Dedifferentiated amniotic fluid mesenchymal stem cell (primary cell): Measurements from ENCODE around the gene KCNG3.

ENCODE experiments used
- DNase-seq: peaks from one replicate; pipeline ENCODE4 v3.0.0-alpha.2; 2016; ENCODE audit errors: extremely low spot score

Gene KCNG3, protein sequence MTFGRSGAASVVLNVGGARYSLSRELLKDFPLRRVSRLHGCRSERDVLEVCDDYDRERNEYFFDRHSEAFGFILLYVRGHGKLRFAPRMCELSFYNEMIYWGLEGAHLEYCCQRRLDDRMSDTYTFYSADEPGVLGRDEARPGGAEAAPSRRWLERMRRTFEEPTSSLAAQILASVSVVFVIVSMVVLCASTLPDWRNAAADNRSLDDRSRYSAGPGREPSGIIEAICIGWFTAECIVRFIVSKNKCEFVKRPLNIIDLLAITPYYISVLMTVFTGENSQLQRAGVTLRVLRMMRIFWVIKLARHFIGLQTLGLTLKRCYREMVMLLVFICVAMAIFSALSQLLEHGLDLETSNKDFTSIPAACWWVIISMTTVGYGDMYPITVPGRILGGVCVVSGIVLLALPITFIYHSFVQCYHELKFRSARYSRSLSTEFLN

DNA sequence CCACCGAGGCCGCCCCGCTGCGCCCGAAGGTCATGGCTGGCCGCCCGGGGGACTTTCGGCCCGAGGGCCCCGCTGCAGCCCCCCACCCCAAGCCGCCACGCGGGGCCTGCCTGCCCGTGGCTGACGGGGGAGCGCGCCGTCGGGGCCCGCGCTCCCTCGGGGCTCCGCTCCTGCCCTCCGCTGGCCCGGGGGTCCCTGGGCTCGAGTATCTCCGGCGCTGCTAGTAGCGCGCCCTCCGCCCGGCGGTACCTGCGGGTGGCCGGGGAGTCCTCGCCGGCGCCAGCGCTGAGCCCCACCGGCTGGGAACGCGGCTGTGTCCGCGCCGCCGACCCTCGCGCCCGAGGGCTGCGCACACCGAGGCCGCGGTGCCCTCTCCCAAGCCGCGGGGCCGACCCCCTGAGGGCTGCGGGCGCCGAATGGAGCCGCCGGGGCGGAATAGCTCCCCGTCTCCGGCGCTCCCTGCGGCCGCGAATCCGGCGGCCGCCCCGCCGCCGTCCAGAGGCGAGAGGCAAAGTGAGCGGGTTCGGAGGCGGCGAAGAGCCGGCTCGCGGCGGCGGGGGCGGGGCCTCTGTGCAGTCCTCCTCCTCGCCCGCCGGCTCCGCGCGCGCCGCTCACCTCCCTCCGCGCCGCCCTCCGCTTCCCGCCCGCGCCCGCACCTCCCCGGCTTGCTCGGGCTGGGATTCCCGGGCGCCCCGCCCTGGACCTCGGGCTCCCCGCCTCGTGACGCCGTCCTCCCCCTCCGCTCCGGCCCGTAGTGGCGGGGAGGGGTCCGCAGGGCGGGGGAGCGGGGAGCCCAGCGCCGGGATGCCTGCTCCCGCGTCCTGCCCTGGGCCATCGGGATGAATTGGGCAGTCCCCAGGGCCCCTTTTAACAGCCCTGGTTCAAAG lies at the start of gene KCNG3:
Gene KCNG3, minus strand, starts transcription at position 515 of the 887 bp plus-strand sequence. Its CDS starts 481 bp downstream, at position 34.
- no peak for DNase-seq

DNA sequence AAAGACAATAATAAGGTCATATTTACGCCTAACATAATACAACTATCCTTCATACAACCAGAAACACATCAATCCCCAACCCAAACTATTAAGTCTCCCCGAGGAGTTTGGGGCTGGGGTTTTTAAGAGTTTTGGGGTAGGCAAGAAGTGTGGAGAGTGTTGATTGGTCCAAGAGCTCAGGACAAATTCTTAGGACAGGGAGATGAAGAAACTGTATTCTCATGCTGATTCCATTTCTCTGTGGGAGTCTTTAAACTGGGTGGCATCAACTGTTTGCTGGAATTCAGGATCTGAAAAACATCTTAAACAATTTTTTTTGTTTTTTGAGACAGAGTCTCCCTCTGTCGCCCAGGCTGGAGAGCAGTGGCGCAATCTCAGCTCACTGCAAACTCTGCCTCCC lies 49.1 kb upstream of the KCNG3 start:
- DNase-seq: no peak

DNA sequence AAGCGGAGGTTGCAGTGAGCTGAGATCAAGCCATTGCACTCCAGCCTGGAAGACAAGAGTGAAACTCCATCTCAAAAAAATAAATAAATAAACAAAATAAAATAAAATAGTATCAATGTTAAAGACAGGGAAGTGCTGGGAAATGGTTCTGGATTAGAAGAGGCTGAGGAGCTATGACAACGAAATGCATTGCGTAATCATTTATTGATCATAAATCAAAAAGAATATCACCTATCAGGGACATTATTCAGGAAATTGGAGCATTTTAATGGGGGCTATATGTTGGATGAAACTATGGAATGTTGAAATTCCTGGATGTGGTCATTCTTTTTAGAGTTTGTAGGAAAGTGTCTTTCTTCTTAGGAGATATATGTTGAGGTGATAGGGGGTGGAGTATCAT lies 43.7 kb upstream of the KCNG3 start:
- DNase-seq: no peak

DNA sequence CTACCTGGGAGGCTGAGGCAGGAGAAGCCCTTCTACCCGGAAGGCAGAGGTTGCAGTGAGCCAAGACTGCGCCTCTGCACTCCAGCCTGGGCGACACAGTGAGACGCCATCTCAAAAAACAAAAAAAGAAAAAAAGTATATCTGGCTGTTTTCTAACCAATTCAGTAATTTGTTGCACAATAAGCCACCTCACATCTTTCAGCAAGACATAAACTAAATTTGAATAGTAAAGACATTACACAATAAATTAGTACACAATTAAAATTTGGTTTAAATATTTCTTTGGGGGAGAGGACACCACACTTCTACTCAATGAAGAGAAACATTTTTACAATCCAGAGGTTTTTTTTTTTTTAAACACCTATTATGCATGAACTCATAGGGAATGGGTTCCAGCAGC lies 38.6 kb upstream of the KCNG3 start:
- DNase-seq: no peak

DNA sequence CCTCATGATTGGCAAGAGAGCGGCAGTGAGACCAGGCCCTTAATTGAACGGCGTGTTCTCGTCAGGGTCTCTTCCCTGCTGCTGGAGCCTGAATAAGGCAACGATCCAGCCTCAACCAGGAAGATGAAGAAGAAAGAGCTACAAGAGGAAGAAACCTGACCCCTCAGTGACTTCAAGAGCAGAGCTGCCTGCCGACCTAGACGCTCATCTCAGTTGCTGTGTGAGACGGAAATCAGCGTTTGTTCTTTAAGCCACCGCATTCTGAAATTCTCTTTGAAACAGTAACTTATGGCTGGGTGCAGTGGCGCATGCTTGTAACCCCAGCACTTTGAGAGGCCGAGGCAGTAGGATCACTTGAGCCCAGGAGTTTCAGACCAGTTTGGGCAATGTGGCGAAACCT lies 29.6 kb upstream of the KCNG3 start:
- no peak for DNase-seq

DNA sequence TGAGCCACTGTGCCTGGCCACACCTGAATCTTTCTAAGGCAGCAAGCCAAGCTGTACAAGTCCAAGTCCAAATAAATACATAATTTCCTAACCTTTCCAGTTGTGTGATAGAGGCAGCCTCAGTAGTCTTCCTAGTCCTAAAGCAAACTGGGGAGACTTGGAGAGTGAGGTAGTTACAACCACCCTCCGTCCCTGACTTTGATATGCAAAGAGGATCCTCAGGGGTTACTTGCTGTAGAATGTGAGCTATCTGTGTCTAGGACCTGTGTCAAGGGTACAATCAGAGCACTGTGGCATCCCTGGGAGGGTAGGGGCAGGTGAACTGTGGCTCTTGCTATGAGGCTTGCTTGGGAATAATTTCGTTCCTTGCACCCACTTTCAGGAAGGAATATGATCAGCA lies 28.3 kb upstream of the KCNG3 start:
- no peak for DNase-seq

DNA sequence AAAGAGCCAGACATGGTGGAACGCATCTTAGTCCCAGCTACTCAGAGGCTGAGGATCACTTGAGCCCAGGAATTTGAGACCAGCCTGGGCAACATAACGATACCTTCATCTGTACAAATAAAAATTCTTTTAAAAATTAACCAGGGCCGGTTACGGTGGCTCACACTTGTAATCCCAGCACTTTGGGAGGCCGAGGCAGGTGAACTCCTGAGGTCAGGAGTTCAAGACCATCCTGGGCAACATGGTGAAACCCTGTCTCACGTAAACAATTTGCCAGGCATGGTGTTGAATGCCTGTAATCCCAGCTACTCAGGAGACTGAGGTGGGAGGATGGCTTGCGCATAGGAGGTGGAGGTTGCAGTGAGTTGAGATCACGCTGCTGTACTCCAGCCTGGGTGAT lies 25.8 kb upstream of the KCNG3 start:
- no peak for DNase-seq

DNA sequence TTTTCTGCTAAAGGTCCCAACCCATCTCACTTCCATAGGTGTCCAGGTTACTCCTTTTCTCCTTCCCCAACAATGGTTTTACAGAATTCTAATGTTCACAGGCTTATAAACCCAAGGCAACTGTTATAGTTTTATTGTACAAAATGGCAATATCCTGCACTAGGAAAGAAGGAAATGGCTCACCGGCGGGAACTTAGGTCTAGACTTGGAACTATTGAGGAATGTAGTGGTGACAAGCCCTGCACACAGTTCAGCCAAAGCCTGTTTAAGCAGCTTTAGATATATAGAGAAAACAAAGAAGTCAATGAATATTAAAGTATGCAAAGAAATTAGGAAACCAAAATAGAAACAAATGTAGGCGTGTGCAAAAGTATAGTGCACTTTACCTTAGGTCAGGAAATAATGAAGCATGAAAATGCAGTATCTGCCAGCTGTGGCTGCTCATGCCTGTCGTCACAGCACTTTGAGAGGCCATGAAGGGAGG lies 22.7 kb upstream of the KCNG3 start:
- DNase-seq: no peak

DNA sequence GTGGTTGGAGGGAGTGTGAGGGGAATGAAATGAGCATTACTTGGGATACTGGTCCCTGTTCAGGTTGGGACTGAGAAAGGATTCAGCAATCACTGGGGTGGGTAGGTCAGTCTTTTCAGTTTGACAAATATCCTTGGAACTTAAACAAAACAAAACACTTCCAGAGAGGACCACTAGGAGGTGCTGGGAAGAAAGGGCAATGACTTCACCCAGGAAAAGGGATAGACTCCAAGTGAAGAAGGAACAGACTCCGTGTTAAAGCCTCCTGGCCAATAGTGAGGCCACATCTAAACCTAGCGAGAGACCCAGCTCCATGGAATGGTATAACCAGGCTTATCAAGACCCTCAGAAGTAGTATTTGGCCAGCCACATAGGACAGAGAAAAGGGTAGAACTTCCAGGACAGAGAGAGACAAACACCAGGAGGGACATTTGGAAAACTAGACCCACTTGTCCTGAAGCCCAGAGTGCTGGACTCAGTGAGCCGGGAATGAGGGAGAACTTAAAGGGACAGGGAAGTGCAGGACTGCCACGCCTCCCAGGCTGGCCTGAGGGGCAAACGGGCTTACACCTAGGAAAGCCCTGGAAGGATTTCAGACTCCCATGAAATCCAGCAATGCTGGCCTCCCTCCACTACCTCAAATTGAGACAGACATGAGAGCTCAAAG lies 19.6 kb upstream of the KCNG3 start:
- DNase-seq: peak; percentile 22

DNA sequence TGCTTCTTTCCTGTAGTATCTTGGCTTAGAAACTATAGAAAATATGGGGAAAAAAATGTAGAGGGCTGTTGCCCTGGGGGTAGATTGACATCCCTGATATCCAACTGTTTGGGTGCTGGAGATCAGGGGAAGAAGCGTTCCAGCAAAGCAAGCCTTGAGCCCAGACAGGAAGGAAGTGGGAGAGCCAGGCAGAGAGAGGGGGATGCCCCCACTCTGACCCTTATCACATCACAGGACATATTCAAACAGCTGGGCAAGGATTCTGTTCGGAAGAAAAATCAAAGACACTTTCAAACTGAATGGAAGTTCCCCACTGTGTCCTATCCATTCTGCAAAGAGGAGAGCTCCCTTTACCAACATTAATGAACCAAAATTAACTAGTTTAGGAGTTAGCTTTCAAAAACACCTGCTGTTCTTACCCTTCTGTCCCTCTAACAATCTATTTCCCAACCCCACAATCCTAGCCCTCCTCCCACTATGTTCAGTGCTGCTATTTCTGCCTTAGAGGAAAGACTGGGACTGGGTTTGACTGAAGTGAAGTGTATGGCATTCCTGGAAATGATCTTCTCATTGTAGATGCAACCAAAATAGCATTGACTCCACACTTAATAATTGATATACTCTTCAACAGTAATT lies 16.9 kb upstream of the KCNG3 start:
- no peak for DNase-seq

DNA sequence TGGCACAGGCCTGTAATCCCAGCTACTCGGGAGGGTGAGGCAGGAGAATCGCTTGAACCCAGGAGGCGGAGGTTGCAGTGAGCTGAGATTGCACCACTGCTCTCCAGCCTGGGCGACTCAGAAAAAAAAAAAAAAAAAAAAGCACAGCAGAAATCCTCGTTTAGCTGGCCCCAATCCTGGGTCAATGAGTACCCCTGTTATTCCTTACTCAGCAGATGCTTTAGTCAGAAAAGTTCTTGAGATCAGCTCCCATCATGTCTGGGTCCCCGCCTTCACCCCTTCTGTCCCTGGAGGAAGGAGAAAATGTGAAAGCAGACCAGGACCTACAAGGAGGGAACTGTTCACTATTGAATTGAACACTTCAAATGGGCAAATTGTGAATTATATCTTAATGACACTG lies 16.4 kb upstream of the KCNG3 start:
- DNase-seq: no peak

DNA sequence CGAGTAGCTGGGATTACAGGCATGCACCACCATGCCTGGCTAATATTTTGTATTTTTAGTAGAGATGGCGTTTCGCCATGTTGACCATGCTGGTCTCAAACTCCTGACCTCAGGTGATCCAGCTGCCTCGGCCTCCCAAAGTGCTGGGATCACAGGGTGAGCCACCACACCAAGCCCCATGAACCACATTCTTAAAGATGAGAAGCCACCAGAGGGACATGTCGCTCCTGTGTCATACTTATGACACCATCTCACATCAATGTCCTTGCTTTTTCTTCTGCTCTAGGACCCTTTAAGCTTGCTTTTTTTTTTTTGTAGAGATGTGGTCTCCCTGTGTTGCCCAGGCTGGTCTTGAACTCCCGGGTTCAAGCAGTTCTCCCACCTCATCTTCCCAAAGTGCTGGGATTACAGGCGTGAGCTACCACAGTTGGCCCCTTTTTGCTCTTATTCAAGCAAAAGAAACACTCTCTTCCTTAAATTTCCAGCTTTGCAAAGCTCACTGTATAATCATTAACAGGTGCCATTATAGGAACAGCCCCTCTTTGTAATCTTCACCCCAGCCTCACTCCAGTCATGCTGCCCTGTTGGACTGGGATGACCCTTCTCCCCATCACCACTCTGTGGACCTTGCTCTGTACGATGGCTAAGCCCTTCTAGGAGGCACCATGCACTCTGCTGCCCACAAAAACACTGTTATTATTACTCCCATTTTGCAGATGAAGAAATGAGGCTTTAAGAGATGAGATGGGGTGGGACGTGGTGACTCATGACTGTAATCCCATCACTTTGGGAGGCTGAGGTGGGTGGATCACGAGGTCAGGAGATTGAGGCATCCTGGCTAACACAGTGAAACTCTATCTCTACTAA lies 10.8 kb upstream of the KCNG3 start:
- no peak for DNase-seq

DNA sequence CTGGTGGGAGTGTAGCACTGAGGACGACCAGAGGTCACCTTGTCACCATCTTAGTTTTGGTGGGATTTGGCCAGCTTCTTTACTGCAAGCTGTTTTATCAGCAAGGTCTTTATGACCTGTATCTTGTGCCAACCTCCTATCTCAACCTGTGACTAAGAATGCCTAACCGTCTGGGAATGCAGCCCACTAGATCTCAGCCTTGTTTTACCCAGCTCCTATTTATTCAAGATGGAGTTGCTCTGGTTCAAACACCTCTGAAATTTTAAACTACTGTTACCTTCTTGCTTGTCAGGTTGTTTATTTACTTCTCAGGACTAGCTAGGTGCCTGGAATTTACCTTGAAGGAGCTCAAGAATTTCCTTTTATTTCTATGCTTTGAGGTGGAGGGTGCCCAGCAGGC lies 9.5 kb upstream of the KCNG3 start:
- no peak for DNase-seq

DNA sequence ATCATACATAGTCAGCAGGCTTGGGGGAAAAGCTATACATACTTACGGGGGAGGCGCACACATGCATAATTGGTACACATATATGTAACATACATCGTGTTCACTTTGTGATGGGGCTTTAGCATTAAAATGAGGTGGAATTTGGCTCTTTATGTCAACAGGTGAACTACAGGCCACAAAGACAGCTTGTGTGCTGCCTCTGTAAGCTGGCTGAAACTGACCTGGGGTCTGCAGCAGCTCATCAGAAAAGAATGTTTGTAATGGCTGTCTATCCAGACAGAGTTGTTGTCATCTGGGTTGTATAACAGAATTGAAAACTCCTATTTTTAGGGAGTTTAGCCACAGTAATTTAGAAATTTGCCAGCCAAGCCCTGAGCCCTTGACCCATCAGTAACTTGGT lies 4.7 kb upstream of the KCNG3 start:
- no peak for DNase-seq

DNA sequence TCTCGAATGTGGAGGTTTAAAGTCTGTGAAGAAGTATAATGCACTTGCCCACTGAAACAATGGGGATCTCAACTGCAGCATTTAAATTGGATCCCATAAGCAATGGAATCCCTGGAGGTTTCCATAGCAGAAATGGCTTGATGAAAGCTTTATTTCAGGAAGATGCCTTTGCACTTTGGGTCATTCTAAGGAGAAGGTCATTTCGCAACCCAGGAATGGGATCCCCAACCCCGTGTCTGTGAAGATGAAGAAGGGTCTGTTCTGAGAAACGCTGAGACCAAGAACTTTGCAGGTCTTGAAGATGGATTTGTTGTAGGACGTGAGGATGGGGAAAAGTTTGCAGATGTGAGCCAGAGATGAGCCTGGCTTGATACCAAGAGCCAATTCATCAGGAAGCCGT lies 1.8 kb upstream of the KCNG3 start:
- no peak for DNase-seq

DNA sequence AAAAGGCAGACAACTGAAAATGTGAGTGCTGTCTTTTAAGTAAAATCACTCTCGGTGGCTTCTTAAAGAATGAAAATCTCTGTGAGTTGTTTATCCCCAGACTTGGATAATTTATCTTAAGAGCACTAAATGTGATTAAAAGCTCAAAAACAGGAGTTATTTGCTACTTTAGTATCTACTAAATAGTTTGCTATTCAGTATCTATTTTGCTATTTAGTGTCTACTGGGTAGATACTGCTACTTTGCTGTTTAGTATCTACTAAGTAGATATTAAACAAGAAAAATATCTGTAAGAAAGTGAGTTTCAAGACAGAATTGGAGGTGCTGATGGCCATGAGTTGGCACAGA lies 1.4 kb upstream of the KCNG3 start:
- DNase-seq: no peak

DNA sequence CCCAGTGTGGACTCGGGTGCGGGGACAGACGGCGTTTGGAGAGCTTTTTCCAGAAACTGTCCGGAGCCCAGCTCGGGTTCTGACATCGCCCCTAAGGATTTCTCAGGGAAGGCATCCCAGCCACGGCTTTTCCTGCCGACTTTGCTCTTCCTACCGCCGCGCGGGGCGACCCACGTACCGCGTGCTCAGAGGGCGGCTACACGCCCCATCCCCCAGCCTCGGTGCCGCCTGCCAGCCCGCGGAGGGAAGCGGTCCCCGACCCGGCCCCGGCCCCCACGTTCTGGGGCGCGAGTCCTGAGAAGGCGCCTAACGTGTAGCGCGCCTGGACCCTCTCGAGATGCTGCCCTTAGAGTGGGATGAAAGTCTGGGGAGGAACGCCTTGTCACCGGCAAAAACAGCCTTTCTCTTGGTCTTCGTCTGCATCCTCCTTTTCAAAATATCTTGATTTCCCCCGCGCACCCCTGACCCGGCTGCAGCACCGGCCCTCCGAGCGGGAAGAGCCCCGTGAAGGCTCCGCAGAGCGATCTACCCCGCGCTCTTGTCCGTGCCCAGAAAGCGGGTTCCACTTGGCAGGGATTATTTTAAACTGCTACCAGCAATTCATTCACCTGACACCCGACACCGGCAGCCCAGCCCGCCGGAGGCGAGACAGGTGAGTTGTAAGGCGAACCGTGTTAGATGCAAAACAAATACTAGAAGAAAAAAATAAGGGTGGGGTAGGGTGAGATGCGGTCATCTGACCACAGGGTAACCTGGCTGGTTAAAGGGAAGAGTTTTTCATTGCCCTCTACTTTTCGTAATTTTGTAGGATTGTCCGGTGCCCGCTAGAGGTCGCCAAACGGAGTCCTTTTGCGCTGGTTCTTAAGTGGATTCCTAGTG lies 812 bp upstream of the KCNG3 start:
- DNase-seq: peak; percentile 49

DNA sequence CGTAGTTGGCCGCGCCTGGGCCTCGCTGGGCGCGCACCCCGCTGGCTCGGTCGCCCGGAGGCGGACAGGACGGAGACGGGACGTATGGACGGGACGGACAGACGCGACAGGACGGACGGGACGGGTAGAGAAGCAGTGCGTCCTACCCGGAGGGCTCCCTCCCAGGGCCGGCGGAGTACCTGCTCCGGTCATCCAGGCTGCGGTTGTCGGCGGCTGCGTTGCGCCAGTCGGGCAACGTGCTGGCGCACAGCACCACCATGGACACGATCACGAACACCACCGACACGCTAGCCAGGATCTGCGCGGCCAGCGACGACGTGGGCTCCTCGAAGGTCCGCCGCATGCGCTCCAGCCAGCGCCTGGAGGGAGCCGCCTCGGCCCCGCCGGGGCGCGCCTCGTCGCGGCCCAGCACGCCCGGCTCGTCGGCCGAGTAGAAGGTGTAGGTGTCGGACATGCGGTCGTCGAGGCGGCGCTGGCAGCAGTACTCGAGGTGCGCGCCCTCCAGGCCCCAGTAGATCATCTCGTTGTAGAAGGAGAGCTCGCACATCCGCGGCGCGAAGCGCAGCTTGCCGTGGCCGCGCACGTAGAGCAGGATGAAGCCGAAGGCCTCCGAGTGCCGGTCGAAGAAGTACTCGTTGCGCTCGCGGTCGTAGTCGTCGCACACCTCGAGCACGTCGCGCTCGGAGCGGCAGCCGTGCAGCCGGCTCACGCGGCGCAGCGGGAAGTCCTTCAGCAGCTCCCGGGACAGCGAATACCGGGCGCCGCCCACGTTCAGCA lies 903 bp downstream of the KCNG3 start:
- no peak for DNase-seq

DNA sequence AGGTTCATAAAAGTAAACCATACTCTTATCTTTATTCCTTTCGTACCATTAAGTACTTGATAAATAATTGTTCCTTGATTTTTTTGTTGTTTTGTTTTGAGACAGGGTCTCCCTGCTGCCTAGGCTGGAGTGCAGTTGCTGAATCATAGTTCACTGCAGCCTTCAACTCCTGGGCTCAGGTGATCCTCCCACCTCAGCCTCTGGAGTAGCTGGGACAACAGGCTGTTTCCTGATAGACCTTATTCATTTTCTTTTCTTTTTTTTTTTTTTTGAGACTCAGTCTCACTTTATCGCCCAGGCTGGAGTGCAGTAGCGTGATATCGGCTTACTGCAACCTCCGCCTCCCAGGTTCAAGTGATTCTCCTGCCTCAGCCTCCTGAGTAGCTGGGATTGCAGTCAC lies 5.5 kb downstream of the KCNG3 start:
- no peak for DNase-seq
